DND-41 (cell line): ENCODE results near the gene DPH6.
"Not testable (repeated sequence)": the region's sequence is repeated elsewhere in the genome, so short reads cannot be mapped to it uniquely, and the experiment has no call there.

Experiments
- ATAC-seq: fragments of 200-7000 bp; cut with Tn5 transposase; 3 replicates; pipeline ENCODE4 v1.9.1; 2021; ENCODE audit warnings: low read depth; ENCODE audit not compliant: insufficient read depth
- DNase-seq: peaks from one replicate; pipeline ENCODE4 v3.0.0-alpha.2; 2020
- H2AFZ ChIP-seq: 2 replicates; pipeline ENCODE4 v1.6.0; 2012; ENCODE audit warnings: low read depth, low read length
- H3K27ac ChIP-seq: 2 replicates; pipeline ENCODE4 v1.5.1; 2012; ENCODE audit warnings: low read length, inconsistent platforms
- H3K27me3 ChIP-seq: fragments of 200-600 bp; sonication (generic); 2 replicates; pipeline ENCODE4 v1.6.0; 2012; ENCODE audit warnings: low read length, mild to moderate bottlenecking, inconsistent platforms; ENCODE audit not compliant: insufficient read depth, poor library complexity
- H3K36me3 ChIP-seq: 2 replicates; pipeline ENCODE4 v1.5.1; 2012; ENCODE audit warnings: low read length, inconsistent platforms; ENCODE audit not compliant: insufficient read depth
- H3K4me1 ChIP-seq: 2 replicates; pipeline ENCODE4 v1.5.1; 2012; ENCODE audit warnings: mild to moderate bottlenecking, low read length; ENCODE audit not compliant: insufficient read depth
- H3K4me2 ChIP-seq: 2 replicates; pipeline ENCODE4 v1.6.0; 2012; ENCODE audit warnings: mild to moderate bottlenecking, moderate library complexity, low read length, inconsistent platforms; ENCODE audit not compliant: insufficient read depth
- H3K4me3 ChIP-seq, 2 experiments: fragments of 200-600 bp in 1 of 2; shearing (Covaris generic) in 1 of 2; 2 replicates each; pipeline ENCODE4 v1.5.1; 2012 to 2016; ENCODE audit warnings: inconsistent platforms in 2 of 2, low read length in 2 of 2, mild to moderate bottlenecking in 2 of 2, low read depth in 1 of 2, moderate library complexity in 1 of 2
- H3K79me2 ChIP-seq: 2 replicates; pipeline ENCODE4 v1.6.0; 2012; ENCODE audit warnings: low read length, inconsistent platforms; ENCODE audit not compliant: insufficient read depth
- H3K9ac ChIP-seq: 2 replicates; pipeline ENCODE4 v1.6.0; 2012; ENCODE audit warnings: low read depth, mild to moderate bottlenecking, inconsistent platforms, low read length, moderate library complexity
- H3K9me3 ChIP-seq: 2 replicates; pipeline ENCODE4 v1.5.1; 2012; ENCODE audit warnings: low read length, moderate library complexity, mild to moderate bottlenecking, inconsistent platforms; ENCODE audit not compliant: insufficient read depth, severe bottlenecking
- H4K20me1 ChIP-seq: 2 replicates; pipeline ENCODE4 v1.6.0; 2012; ENCODE audit warnings: low read length; ENCODE audit not compliant: insufficient read depth
- CTCF ChIP-seq: IDR thresholded peaks from 2 replicates; pipeline ENCODE4 v1.5.1; 2012; ENCODE audit warnings: borderline replicate concordance, low read length, moderate library complexity, mild to moderate bottlenecking; ENCODE audit not compliant: poor library complexity, severe bottlenecking; ENCODE audit errors: extremely low read depth
- EZH2 ChIP-seq: IDR thresholded peaks from 3 replicates; pipeline ENCODE4 v1.6.1; 2012; ENCODE audit warnings: borderline replicate concordance, low read depth, mild to moderate bottlenecking, moderate library complexity, low read length, inconsistent platforms; ENCODE audit not compliant: severe bottlenecking

DPH6 gene

GRCh38 chr15:35444557-35445204 lies 101.3 kb downstream of the DPH6 start:
- no peak overlapping the region for H3K4me3 ChIP-seq
- H3K4me2 ChIP-seq, result no peak overlapping the region
- H3K9me3 ChIP-seq, result no peaks in the 10 kb centered on the region
- no peak overlapping the region for H3K9ac ChIP-seq
- no peak overlapping the region for H3K27ac ChIP-seq
- DNase-seq (no peak), ATAC-seq (no peak)
- H4K20me1 ChIP-seq, result no peaks in the 10 kb centered on the region
- TF ChIP-seq EZH2 (no peak), CTCF (peak; percentile 68)
- no peaks in the 10 kb centered on the region for H3K27me3 ChIP-seq
- H3K4me1 ChIP-seq, result no peaks in the 10 kb centered on the region
- H3K36me3 ChIP-seq, result no peaks in the 10 kb centered on the region
- H2AFZ ChIP-seq, result no peak overlapping the region
- no peaks in the 10 kb centered on the region for H3K79me2 ChIP-seq

GRCh38 chr15:35443376-35443775 lies 102.6 kb downstream of the DPH6 start:
- Histone ChIP-seq H3K79me2 (no peaks in the 10 kb centered on the region), H3K4me1 (no peaks in the 10 kb centered on the region), H3K36me3 (no peaks in the 10 kb centered on the region), H3K4me2 (no peak overlapping the region), H3K4me3 (no peak overlapping the region), H3K27me3 (no peaks in the 10 kb centered on the region), H2AFZ (no peak overlapping the region), H3K9me3 (no peaks in the 10 kb centered on the region), H3K9ac (no peak overlapping the region), H3K27ac (no peak overlapping the region), H4K20me1 (no peaks in the 10 kb centered on the region)
- TF ChIP-seq EZH2 (no peak), CTCF (no peak)
- no peak for DNase-seq
- ATAC-seq, result no peak

GRCh38 chr15:35442742-35443141 lies 103.2 kb downstream of the DPH6 start:
- H3K79me2 ChIP-seq, result no peaks in the 10 kb centered on the region
- H3K27ac ChIP-seq, result no peak overlapping the region
- DNase-seq (no peak), ATAC-seq (no peak)
- no peak overlapping the region for H3K4me2 ChIP-seq
- H3K9me3 ChIP-seq, result no peaks in the 10 kb centered on the region
- H3K36me3 ChIP-seq, result no peaks in the 10 kb centered on the region
- H3K4me1 ChIP-seq, result no peaks in the 10 kb centered on the region
- H3K4me3 ChIP-seq, result no peak overlapping the region
- H3K9ac ChIP-seq, result no peak overlapping the region
- no peaks in the 10 kb centered on the region for H3K27me3 ChIP-seq
- no peak for TF ChIP-seq EZH2
- no peak for TF ChIP-seq CTCF
- no peaks in the 10 kb centered on the region for H4K20me1 ChIP-seq
- H2AFZ ChIP-seq, result no peak overlapping the region

- ATAC-seq, H3K4me3 ChIP-seq, H3K4me1 ChIP-seq, H3K27me3 ChIP-seq, H3K9ac ChIP-seq, DNase-seq, H2AFZ ChIP-seq, H3K4me2 ChIP-seq, H3K79me2 ChIP-seq, H3K27ac ChIP-seq, H3K36me3 ChIP-seq, H3K9me3 ChIP-seq, H4K20me1 ChIP-seq: not testable (repeated sequence)
Measured at GRCh38 chr15:35441279-35441678, 104.7 kb downstream of the DPH6 start.
